ENCODE measurements around the gene RAB3D. TPM values are rescaled to one million over a fixed set of nuclear protein-coding genes. Genes with fewer than 3 reads are reported as not detected.

Gene RAB3D
- total RNA-seq (2014; rRNA removed; shearing (Covaris generic)), result 5.1 and 9.0 TPM in 2 replicates
- 3.7 and 4.3 TPM in 2 replicates for polyA plus RNA-seq (2016; fragmentation: Nextera tagmentation; extraction: Ambion mirVana)

GRCh38 chr19:11339254-11340098 lies at the start of gene RAB3D:
TSS of gene RAB3D (minus strand) at chr19:11339657. CDS start at chr19:11337399, 2,258 bp downstream.
- Histone ChIP-seq H3K4me2 (ENCODE audit: unreplicated experiment) (peak within 1 kb of the TSS; percentile 87), H3K9ac (peak within 1 kb of the TSS; percentile 68), H2AFZ (peak within 1 kb of the TSS; percentile 90), H3K9me2 (ENCODE audit: insufficient read depth) (no peaks in the 10 kb centered on the region), H3F3A (ENCODE audit: insufficient read depth) (peaks cover 10% of the 10 kb centered on the region), H3K27me3 (replicated peaks; ENCODE audit: insufficient read depth) (no peaks in the 10 kb centered on the region), H4K20me1 (ENCODE audit: insufficient read depth) (no peaks in the 10 kb centered on the region), H3K4me3 (peak within 1 kb of the TSS; percentile 78), H3K27ac (no peak within 1 kb of the TSS), H3K4me1 (ENCODE audit: insufficient read depth) (peaks cover 13% of the 10 kb centered on the region), H3K9me3 (ENCODE audit: low read depth) (no peaks in the 10 kb centered on the region), H3K79me2 (ENCODE audit: insufficient read depth) (no peaks in the 10 kb centered on the region), H3K36me3 (ENCODE audit: low read depth) (no peaks in the 10 kb centered on the region)
- in situ Hi-C loops (cut with MboI), result no loop called here
- WGBS, 2 experiments (ENCODE audit: low coverage in 1 of 2, low lambda C conversion rate in 2 of 2, missing lambda C conversion rate in 2 of 2), result 2 to 6% methylated on average over 31 to 53 of the region's 53 CpGs
- peak; percentile 94 for DNase-seq
- no peak for TF ChIP-seq EZH2 (IDR thresholded peaks at IDR 0.05; ENCODE audit: insufficient read depth, poor library complexity, severe bottlenecking)
- no peak for TF ChIP-seq EZH2phosphoT487 (IDR thresholded peaks at IDR 0.05; ENCODE audit: insufficient read depth, low read depth)

GRCh38 chr19:11387162-11388034 lies 47.9 kb upstream of the RAB3D start:
- H3K4me3 ChIP-seq, result no peak overlapping the region
- H3K4me2 ChIP-seq (ENCODE audit: unreplicated experiment), result no peak overlapping the region
- TF ChIP-seq EZH2phosphoT487 (IDR thresholded peaks at IDR 0.05; ENCODE audit: insufficient read depth, low read depth) (no peak), EZH2 (IDR thresholded peaks at IDR 0.05; ENCODE audit: insufficient read depth, poor library complexity, severe bottlenecking) (no peak)
- in situ Hi-C loops (cut with MboI), result no loop called here
- no peaks in the 10 kb centered on the region for H3K9me2 ChIP-seq (ENCODE audit: insufficient read depth)
- no peaks in the 10 kb centered on the region for H3F3A ChIP-seq (ENCODE audit: insufficient read depth)
- H3K9ac ChIP-seq, result no peak overlapping the region
- H3K27ac ChIP-seq, result no peak overlapping the region
- no peaks in the 10 kb centered on the region for H3K79me2 ChIP-seq (ENCODE audit: insufficient read depth)
- H3K9me3 ChIP-seq (ENCODE audit: low read depth), result no peaks in the 10 kb centered on the region
- no peaks in the 10 kb centered on the region for H3K27me3 ChIP-seq (replicated peaks; ENCODE audit: insufficient read depth)
- WGBS, 2 experiments (ENCODE audit: low coverage in 1 of 2, low lambda C conversion rate in 2 of 2, missing lambda C conversion rate in 2 of 2), result 62 to 65% methylated on average over 19 of the region's 19 CpGs
- H2AFZ ChIP-seq, result no peak overlapping the region
- H3K4me1 ChIP-seq (ENCODE audit: insufficient read depth), result no peaks in the 10 kb centered on the region
- H4K20me1 ChIP-seq (ENCODE audit: insufficient read depth), result no peaks in the 10 kb centered on the region
- DNase-seq, result no peak
- no peaks in the 10 kb centered on the region for H3K36me3 ChIP-seq (ENCODE audit: low read depth)

- no peaks in the 10 kb centered on the region for H3K36me3 ChIP-seq (ENCODE audit: low read depth)
- H3K79me2 ChIP-seq (ENCODE audit: insufficient read depth), result peaks cover 7% of the 10 kb centered on the region; the same call in 1 of the 2 replicates
- H3K27ac ChIP-seq, result no peak overlapping the region
- no peak overlapping the region for H3K4me2 ChIP-seq (ENCODE audit: unreplicated experiment)
- no peaks in the 10 kb centered on the region for H3F3A ChIP-seq (ENCODE audit: insufficient read depth)
- no peak overlapping the region for H3K9ac ChIP-seq
- no peaks in the 10 kb centered on the region for H3K4me1 ChIP-seq (ENCODE audit: insufficient read depth)
- no peaks in the 10 kb centered on the region for H3K9me3 ChIP-seq (ENCODE audit: low read depth)
- no peak overlapping the region for H3K4me3 ChIP-seq
- DNase-seq, result no peak
- no peaks in the 10 kb centered on the region for H3K9me2 ChIP-seq (ENCODE audit: insufficient read depth)
- TF ChIP-seq EZH2 (IDR thresholded peaks at IDR 0.05; ENCODE audit: insufficient read depth, poor library complexity, severe bottlenecking) (no peak), EZH2phosphoT487 (IDR thresholded peaks at IDR 0.05; ENCODE audit: insufficient read depth, low read depth) (no peak)
- no peak overlapping the region for H2AFZ ChIP-seq
- 62 to 68% methylated on average over 5 of the region's 5 CpGs for WGBS, 2 experiments (ENCODE audit: low coverage in 1 of 2, low lambda C conversion rate in 2 of 2, missing lambda C conversion rate in 2 of 2)
- no peaks in the 10 kb centered on the region for H4K20me1 ChIP-seq (ENCODE audit: insufficient read depth)
- in situ Hi-C loops (cut with MboI), result no loop called here
- no peaks in the 10 kb centered on the region for H3K27me3 ChIP-seq (replicated peaks; ENCODE audit: insufficient read depth)
Observed at GRCh38 chr19:11384778-11385129, 45.3 kb upstream of the RAB3D start.

- DNase-seq, result no peak
- Histone ChIP-seq H2AFZ (peak overlapping the region; percentile 34; the same call in 1 of the 2 replicates), H3K4me2 (ENCODE audit: unreplicated experiment) (no peak overlapping the region), H3F3A (ENCODE audit: insufficient read depth) (0 out of 2 replicates have a peak, but pooled peaks cover 6% of the 10 kb centered on the region), H3K9me3 (ENCODE audit: low read depth) (no peaks in the 10 kb centered on the region), H3K9ac (no peak overlapping the region), H3K79me2 (ENCODE audit: insufficient read depth) (peaks cover 7% of the 10 kb centered on the region; the same call in 1 of the 2 replicates), H3K36me3 (ENCODE audit: low read depth) (no peaks in the 10 kb centered on the region), H3K27ac (no peak overlapping the region), H4K20me1 (ENCODE audit: insufficient read depth) (no peaks in the 10 kb centered on the region), H3K27me3 (replicated peaks; ENCODE audit: insufficient read depth) (no peaks in the 10 kb centered on the region), H3K9me2 (ENCODE audit: insufficient read depth) (no peaks in the 10 kb centered on the region), H3K4me3 (no peak overlapping the region), H3K4me1 (ENCODE audit: insufficient read depth) (peaks cover 5% of the 10 kb centered on the region; the same call in 1 of the 2 replicates)
- 2 to 5% methylated on average over 8 of the region's 9 CpGs for WGBS, 2 experiments (ENCODE audit: low coverage in 1 of 2, low lambda C conversion rate in 2 of 2, missing lambda C conversion rate in 2 of 2)
- in situ Hi-C loops (cut with MboI), result no loop called here
- no peak for TF ChIP-seq EZH2 (IDR thresholded peaks at IDR 0.05; ENCODE audit: insufficient read depth, poor library complexity, severe bottlenecking)
- no peak for TF ChIP-seq EZH2phosphoT487 (IDR thresholded peaks at IDR 0.05; ENCODE audit: insufficient read depth, low read depth)
Observed at GRCh38 chr19:11383706-11384048, 44.2 kb upstream of the RAB3D start.
